ENCODE measurements around the gene AGTPBP1.
"Not testable (repeated sequence)": the region's sequence is repeated elsewhere in the genome, so short reads cannot be mapped to it uniquely, and the experiment has no call there.

Gene AGTPBP1

GRCh38 chr9:85645909-85646627 is 95.7 kb downstream of the AGTPBP1 start:
- no peak for DNase-seq (ENCODE audit: low read depth)
- no peak overlapping the region for H3K4me3 ChIP-seq (ENCODE audit: low read depth, low read length)

GRCh38 chr9:85640425-85640824 is 101.3 kb downstream of the AGTPBP1 start:
- no peak overlapping the region for H3K4me3 ChIP-seq (ENCODE audit: low read depth, low read length)
- no peak for DNase-seq (ENCODE audit: low read depth)

DNA sequence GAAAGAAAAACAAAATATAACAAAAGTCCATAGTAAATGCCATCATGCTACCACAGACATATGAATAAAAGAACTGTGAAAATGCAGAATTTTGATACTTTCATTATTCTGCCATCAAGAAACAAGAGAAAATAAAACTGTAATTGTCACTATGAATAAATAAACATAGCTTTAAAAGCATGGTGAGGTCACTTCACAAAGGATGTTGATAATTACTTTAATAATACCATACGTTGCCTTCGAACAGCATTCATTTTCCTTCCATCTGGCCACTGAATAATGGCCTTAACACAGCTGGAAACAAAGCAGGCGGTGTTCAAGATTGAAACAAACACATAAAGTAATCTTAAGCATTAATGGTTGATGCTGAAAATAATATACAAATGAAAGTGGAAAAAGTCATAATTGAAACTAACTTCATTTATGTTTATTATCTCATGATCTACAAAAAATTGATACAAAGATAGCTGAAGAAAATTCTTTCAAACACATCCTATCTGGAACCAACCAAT is 102.0 kb downstream of the AGTPBP1 start:
- DNase-seq (ENCODE audit: low read depth): no peak
- no peak overlapping the region for H3K4me3 ChIP-seq (ENCODE audit: low read depth, low read length)

DNA sequence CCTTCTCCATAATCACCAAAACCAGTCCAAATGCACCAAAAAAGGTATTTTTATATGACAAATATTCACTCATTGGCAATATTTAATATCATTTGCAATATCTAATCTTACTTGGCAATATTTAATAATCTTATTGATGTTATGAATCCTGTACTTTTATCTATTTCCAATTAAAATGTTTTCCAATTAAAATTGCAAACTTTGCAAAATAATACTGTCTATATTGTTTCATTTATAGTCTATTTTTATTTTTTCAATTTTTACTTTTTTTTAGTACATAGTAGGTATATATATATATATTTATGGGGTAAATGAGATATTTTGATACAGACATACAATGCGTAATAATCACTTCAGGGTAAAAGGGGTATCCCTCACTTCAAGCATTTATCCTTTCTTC is 109.9 kb downstream of the AGTPBP1 start:
- no peak for DNase-seq (ENCODE audit: low read depth)
- no peak overlapping the region for H3K4me3 ChIP-seq (ENCODE audit: low read depth, low read length)

DNA sequence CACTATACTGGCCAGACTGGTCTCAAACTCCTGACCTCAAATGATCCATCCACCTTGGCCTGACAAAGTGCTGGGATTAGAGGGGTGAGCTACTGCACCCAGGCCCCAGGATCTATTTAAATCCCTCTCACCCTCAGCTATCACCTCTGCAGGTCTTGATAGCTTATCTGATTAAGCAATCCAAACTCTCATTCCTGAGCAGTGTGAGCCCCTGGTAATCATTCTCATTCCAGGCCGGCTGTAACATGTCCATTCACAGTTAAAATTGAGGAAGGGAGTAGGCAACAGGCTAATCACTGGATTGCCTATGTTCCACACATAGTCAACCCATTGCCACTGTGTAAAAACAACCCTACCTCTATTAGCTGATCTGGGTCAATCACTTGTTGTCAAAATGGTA is 111.1 kb downstream of the AGTPBP1 start:
- no peak for DNase-seq (ENCODE audit: low read depth)
- H3K4me3 ChIP-seq (ENCODE audit: low read depth, low read length): no peak overlapping the region

DNA sequence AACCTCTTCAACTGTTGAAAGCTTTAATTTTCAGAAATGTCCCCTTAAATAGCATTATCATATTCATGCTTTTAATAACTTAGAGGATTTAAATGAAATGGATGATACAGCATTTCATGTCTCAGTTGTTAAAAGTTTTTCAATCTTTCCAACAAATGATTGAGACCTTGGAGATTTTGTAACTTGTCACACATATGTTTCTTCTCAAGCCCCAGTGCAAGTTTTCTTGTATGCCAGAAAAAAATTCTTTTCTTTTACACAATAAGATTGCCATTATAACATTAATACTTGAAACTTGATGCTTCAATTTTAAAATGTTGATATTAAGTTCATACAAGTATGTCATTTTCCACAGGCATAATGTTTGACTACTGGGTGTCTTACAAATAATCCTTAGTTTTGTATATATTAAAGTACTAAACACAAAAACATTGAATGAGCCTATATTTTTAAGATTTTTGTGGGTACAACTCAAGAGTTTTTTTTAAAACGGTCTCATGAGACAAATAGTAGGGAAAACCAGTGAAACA is 124.5 kb downstream of the AGTPBP1 start:
- no peak for DNase-seq (ENCODE audit: low read depth)
- no peak overlapping the region for H3K4me3 ChIP-seq (ENCODE audit: low read depth, low read length)

DNA sequence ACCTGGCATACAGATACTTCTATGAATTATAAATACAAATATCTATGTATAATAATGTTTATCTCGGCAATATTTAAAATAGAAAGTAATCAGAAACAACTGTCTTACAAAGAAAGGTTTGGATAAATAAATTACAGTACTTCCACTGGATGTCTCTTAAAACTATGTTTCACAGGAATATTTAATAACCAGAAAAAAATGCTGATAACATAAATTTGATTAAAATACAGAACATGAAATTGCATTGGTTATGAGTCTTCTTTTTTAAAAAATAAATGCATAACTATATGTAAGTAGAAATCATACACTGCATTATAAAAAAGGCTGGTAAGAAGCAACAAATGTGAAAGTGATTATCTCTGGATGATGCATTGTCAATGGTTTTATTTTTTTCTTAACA is 126.0 kb downstream of the AGTPBP1 start:
- no peak overlapping the region for H3K4me3 ChIP-seq (ENCODE audit: low read depth, low read length)
- no peak for DNase-seq (ENCODE audit: low read depth)

DNA sequence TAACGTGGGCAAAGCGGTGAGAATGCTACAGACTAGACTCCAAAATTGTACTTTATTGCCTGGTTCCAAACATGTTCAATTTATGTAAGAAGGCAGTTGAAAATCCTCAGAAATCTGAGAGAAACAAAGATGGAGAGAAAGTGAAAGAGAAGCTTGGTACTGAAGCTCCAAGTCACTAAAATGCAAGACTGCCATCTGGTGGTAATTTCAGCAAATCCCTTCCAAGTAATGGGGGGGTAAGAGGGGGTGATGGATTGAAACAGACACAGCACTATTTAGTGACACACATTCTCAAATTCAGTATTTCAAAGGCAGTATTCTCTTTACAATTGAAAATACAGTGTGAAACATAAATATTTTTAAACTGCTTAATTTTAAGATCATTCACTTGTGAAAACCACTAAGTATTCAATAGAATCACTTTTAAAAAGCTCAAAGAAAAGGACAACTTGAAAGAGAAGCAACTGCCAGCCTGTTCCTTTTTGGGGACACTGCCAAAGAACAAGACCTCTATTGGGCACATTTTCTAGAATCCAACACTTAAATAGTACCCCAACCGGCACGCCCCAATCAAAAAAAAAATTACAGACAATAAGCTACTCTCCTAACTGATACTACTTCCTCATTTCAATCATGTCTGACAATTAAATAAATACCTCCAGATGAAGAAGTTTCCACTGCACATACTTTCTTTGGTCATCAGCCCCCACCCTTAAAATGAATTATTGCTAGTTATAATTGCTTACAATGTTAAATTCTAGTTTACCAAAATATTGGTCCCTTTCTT is 131.5 kb downstream of the AGTPBP1 start:
- peak overlapping the region; percentile 27 for H3K4me3 ChIP-seq (ENCODE audit: low read depth, low read length)
- peak; percentile 39 for DNase-seq (ENCODE audit: low read depth)

DNA sequence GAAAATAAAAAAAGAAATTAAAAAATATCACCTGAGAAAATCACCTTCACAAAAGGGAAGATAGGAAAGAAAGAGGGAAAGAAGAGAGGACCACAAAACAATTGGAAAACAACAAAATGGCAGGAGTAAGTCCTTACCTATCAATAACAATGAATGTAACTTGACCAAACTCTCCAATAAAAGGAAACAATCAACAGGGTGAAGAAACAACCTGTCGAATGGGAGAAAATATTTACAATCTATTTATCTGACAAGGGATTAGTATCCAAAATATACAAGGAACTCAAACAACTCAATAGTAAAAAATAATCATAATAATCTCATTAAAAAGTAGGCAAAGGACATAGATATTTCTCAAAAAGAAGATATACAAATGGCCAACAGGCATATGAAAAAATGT is 135.8 kb downstream of the AGTPBP1 start:
- H3K4me3 ChIP-seq (ENCODE audit: low read depth, low read length): no peak overlapping the region
- DNase-seq (ENCODE audit: low read depth): no peak

DNA sequence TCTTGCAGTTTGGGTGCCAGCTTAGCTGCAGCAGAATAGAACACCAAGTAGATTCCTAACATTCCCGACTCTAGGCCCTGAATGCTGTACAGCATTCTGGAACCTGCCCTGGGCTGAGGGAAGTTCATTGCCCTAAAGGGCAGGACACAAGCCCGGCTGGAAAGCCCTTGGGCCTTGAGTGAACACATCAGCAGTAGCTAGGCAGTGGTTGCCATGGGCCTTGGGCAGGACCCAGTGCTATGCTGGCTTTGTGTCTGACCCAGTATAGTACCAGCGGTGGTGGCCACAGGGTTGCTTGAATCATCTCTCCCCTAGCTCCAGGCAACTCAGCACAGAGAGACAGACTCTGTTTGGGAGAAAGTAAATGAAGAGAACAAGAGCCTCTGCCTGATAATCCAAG is 137.8 kb downstream of the AGTPBP1 start:
- H3K4me3 ChIP-seq (ENCODE audit: low read depth, low read length): no peak overlapping the region
- no peak for DNase-seq (ENCODE audit: low read depth)

DNA sequence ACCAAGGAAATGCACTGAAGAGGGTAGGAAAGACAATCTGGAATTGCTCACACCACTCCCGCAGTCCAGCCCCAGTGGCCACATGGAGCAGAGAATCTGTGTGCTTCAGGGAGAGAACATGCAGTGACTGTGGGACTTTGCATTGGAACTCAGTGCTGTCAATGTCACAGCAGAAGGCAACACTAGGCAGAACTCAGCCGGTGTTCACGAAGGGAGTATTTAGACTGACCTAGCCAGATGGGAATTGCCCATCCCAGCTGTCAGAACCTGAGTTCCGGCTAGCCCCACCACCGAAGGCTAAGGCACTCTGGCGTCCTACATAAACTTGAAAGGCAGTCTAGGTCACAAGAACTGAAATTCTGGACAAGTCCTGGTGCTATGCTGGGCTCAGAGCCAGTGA is 139.0 kb downstream of the AGTPBP1 start:
- DNase-seq (ENCODE audit: low read depth): no peak
- H3K4me3 ChIP-seq (ENCODE audit: low read depth, low read length): no peak overlapping the region

DNA sequence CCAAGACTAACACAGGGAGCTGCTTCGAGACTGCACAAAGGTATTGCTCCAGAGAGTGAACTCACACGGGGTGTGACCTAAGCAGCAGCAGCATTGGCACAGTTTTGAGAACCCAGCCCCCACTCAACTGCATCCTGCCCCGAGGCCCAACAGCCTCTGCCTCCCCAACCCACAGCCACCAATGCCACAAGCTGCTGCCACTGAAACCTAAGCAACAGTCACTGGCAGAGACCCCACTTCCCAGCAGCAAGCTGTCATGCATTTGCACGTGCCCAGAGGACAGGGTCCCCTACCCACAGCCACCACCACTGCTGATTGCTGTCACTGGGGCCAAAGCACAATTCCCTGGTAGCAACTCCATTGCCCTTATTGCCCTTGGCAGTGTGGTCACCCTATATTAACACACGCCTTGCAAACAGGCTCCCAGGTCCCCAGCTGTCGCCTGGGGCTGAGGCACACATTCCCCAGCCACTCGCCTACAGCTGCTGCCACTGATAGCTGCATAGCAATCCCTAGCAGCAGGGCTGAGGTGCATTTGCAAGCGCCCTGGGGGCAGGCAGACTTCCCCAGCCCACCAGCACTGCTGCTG is 141.0 kb downstream of the AGTPBP1 start:
- DNase-seq (ENCODE audit: low read depth): no peak
- no peak overlapping the region for H3K4me3 ChIP-seq (ENCODE audit: low read depth, low read length)

GRCh38 chr9:85599540-85600105 is 142.1 kb downstream of the AGTPBP1 start:
- DNase-seq (ENCODE audit: low read depth): no peak
- no peak overlapping the region for H3K4me3 ChIP-seq (ENCODE audit: low read depth, low read length)

DNA sequence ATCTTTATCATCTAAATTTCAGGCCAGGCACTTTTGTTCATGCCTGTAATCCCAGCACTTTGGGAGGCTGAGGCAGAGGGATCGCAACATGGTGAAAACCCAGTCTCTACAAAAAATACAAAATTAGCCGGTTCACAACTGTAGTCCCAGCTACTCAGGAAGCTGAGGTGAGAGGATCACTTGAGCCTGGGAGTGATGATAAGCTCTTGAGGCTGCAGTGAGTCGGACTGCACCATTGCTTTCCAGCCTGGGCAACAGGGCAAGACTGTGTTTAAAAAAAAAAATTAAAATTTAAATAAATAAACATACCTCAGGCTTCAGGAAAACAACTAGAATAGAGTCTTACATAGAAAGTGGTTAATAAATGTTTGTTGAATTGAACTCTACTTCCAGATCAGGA is 147.4 kb downstream of the AGTPBP1 start:
- H3K4me3 ChIP-seq (ENCODE audit: low read depth, low read length): no peak overlapping the region
- DNase-seq (ENCODE audit: low read depth): no peak

GRCh38 chr9:85586684-85587083 is 155.1 kb downstream of the AGTPBP1 start:
- no peak overlapping the region for H3K4me3 ChIP-seq (ENCODE audit: low read depth, low read length)
- no peak for DNase-seq (ENCODE audit: low read depth)

- DNase-seq (ENCODE audit: low read depth): peak; percentile 1
These were observed 164.3 kb downstream of the AGTPBP1 start for GRCh38 chr9:85577353-85577952.

GRCh38 chr9:85575868-85576267 is 165.9 kb downstream of the AGTPBP1 start:
- no peak overlapping the region for H3K4me3 ChIP-seq (ENCODE audit: low read depth, low read length)
- no peak for DNase-seq (ENCODE audit: low read depth)

More at GRCh38 chr9:85577353-85577952, 164.3 kb downstream of the AGTPBP1 start:
- no peak overlapping the region for H3K4me3 ChIP-seq (ENCODE audit: low read depth, low read length)

DNA sequence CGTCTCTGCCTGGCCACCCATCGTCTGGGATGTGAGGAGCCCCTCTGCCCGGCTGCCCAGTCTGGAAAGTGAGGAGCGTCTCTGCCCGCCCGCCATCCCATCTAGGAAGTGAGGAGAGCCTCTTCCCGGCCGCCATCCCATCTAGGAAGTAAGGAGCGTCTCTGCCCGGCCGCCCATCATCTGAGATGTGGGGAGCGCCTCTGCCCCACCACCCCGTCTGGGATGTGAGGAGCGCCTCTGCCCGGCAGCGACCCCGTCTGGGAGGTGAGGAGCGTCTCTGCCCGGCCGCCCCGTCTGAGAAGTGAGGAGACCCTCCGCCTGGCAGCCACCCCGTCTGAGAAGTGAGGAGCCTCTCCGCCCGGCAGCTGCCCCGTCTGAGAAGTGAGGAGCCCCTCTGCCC is 168.2 kb downstream of the AGTPBP1 start:
- H3K4me3 ChIP-seq (ENCODE audit: low read depth, low read length); DNase-seq (ENCODE audit: low read depth): not testable (repeated sequence)

DNA sequence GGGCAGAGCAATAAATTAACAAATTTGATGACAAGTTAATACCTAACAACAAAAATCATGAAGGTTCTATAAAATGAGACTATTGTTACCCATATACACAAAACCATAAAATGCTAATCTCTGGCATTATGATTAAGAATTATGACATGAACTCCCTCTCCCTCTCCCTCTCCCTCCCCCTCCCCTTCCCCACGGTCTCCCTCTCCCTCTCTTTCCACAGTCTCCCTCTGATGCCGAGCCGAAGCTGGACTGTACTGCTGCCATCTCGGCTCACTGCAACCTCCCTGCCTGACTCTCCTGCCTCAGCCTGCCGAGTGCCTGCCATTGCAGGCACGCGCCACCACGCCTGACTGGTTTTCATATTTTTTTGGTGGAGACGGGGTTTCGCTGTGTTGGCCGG is 168.8 kb downstream of the AGTPBP1 start:
- H3K4me3 ChIP-seq (ENCODE audit: low read depth, low read length); DNase-seq (ENCODE audit: low read depth): not testable (repeated sequence)

Measured in skeletal muscle cell (primary cell).